Anterior cingulate cortex (tissue), 58 donors: Measurements from ENCODE around the gene NKG7.

Experiments
- DNase-seq, 58 donors: peaks; one replicate each; lab custom pipeline; 2025; lab: John Stamatoyannopoulos, UW

Gene NKG7

DNA sequence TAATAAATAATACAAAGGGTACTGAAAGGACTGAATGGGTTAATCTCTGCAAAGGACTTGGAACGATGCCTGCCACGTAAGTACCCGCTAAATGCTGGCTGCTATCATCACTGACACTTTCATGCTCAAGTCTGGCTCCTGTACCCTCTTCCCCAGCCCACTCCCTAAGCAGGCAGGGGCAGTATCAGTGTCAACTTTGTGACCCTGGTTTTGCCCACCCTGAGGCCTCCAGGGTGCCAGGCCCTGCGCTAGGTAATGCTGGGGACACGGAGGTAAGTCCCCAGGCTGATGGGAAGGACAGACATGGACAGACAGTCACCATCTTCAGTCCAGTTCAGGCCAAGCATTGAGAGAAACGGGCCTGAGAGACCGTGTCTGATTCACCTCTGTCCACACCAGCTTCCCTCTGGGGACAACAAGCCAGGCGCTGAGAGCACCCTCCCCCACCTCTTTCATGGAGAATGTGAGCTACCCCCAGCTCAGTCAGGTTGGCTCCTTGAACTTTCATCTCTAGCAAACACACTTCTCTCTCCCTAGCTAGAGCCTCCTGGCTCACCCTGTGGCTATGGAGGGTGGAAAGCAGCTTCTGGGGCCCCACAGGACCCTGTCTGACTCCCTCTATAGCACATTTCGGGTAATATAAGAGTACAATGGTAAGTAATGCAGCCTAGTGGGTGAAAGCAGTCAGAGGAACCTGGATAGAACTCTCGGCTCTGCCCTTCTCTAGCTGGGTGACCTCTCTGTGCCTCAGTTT is 7.1 kb downstream of the NKG7 start:
- peak in 16 of 58 donors; percentile 9 to 52 (median 32) for DNase-seq

DNA sequence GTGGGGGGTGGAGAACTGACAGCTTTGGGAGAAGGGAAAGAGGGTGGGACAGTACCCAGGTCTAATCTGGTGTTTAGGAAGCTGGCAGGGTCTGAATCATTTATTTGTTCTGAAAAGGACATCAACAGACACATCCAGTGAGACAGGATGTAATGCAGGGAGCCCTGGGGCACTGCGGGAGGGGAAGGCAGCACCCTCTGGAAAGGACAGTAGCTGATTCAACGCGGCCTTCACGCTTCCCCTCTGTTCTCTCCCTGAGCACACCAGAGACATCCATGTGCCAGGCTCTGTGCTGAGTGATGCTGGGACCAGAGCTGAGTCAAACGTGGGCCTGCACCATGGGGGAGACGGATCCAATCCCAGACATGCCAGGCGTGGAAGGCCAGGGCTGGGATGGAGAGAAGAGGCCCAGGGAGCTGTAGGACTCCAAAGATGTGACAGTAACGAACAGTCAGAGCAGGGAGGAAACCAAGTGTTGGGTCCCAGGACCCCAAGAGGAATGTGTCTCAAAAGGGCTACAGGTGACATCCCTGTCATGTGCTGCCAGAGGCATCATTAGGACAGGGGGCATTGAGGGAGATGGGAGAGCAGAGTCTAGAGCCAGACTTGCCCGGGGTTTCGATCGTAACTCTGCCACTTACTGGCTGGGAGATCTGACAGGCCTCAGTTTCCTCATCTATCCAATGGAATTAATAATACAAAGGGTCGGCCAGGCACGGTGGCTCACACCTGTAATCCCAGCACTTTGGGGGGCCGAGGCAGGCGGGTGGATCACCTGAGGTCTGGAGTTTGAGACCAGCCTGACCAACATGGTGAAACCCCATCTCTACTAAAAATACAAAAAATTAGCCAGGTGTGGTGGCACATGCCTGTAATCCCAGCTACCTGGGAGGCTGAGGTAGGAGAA is 8.0 kb downstream of the NKG7 start:
- DNase-seq, result peak in 18 of 58 donors; percentile 5 to 64 (median 38)

GRCh38 chr19:51361239-51361638 is 11.2 kb downstream of the NKG7 start:
- no peak for DNase-seq

DNA sequence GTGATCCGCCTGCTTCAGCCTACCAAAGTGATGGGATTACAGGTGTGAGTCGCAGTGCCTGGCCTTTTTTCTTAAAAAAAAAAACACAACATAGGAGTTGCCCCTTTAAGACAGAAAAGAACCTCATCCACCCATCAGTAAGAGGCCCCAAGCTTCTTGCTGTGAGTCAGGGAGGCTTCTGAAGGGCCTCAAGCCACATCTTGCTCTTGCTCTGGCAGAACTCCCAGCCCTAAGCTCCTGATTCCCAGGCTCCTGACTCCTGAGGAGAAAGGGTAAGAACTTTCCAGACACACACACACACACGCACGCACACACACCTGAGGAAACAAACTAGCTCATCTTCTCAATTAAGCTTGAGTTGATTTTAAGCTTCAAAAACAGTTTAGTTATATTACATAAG is 13.2 kb downstream of the NKG7 start:
- peak in 1 of 58 donors; percentile 5 for DNase-seq

DNA sequence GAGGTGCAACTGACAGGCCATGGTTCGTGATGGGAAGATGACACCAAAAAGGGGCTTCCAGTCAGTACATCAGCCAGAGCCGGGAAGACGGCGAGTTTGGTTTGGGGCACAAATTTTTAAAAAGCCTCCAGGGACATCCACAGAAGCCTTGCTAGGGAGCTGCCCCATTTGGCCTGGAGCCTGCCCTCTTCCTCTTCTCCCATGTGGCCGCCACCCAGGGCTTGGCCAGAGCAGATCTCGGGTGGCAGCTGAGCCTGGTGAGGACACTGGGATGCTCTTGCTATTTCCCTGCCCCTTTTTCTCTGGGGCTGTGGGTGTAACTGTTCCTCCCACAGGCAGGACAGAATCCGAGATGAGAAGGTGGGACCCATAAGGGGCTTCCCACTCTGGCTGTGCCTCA is 14.5 kb downstream of the NKG7 start:
- DNase-seq, result no peak

GRCh38 chr19:51356159-51356801 is 16.2 kb downstream of the NKG7 start:
- no peak for DNase-seq

GRCh38 chr19:51354742-51355148 is 17.7 kb downstream of the NKG7 start:
- DNase-seq, result peak in 32 of 58 donors; percentile 3 to 79 (median 34)

- DNase-seq, result peak in 2 of 58 donors; percentile 9 to 10
Measured at GRCh38 chr19:51354103-51354741, 18.2 kb downstream of the NKG7 start.

DNA sequence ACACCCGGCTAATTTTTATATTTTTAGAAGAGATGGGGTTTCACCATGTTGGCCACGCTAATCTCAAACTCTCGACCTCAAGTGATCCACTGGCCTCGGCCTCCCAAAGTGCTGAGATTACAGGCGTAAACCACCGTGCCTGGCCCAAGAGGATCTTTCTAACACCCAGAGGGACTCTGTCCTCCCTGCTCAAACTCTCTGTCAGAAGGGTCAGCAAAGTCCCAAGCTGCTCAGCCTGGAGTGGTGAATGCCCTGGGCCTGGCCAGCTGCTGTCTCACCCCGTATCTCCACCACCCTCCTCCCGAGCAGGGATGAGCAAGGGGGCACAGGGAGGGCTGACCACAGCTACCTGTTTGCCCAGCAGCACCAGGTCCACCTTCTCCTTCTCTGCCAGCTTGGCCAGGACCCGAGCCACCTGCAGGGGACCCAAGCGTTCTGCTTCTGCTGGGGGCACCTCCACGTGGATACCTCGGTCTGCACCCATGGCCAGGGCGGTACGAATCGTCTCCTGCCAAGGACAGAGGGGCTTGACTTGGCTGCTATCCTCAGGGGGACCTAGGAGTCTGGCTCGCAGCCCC is 19.6 kb downstream of the NKG7 start:
- no peak for DNase-seq

GRCh38 chr19:51351266-51351990 is 21.0 kb downstream of the NKG7 start:
- no peak for DNase-seq

- no peak for DNase-seq
Measured at GRCh38 chr19:51347209-51347928, 25.1 kb downstream of the NKG7 start.

- no peak for DNase-seq
Measured at GRCh38 chr19:51346742-51347141, 25.7 kb downstream of the NKG7 start.

DNA sequence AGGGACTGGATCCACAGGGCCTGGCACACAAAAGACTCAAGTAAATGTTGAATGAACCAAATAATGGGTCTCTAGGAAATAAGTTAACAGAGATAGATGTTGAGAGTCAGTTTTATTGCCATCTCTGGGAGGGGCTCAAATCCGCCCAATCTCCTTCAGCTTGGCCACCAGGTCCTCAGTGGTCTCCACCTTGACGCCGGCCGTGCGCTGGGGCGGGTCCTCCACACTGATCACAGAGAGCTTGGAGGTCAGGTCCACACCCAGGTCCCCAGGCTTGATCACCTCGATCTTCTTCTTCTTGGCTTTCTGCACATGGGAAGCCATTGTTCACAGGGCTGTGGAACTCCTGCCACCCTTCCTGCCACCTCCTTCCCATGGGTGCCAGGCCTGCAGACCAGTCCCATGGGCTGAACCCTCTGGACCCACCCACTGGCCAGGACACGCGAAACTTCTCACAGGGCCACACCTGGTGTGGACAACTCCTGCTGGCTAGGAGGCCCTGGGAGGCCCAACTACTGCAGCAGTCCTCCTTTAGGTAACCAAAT is 27.3 kb downstream of the NKG7 start:
- no peak for DNase-seq

GRCh38 chr19:51342631-51343569 is 29.6 kb downstream of the NKG7 start:
- no peak for DNase-seq

GRCh38 chr19:51341976-51342580 is 30.4 kb downstream of the NKG7 start, which contains the start of gene VSIG10L:
Gene VSIG10L (minus strand): TSS chr19:51342139. CDS start chr19:51342124, 15 bp downstream.
- no peak for DNase-seq

- no peak for DNase-seq
Measured at GRCh38 chr19:51341066-51341465, 31.4 kb downstream of the NKG7 start.
